Panc1 (cell line): ENCODE measurements around the gene ARHGEF28. TPM values are rescaled to one million over a fixed set of nuclear protein-coding genes. Genes with fewer than 3 reads are reported as not detected.

Experiments
- ATAC-seq: fragments of 200-7000 bp; cut with Tn5 transposase; 2 replicates; pipeline ENCODE4 v1.9.1; 2020; ENCODE audit warnings: mild to moderate bottlenecking, moderate library complexity
- BruUV-seq: library from RNA; stranded (reverse); fragments of 400-500 nt; replicated peaks from 2 replicates; lab custom pipeline; 2021; lab: Mats Ljungman, UMichigan
- CTCF ChIA-PET: fragments of 300-600 bp; sonication (Branson Sonifier 250); formaldehyde crosslinking; loops from one replicate; lab custom pipeline; 2022; ENCODE audit warnings: antibody characterized with exemption; lab: Charles Lee
- POLR2A ChIA-PET: fragments of 300-600 bp; sonication (Branson Sonifier 250); formaldehyde crosslinking; loops from one replicate; lab custom pipeline; 2022; ENCODE audit warnings: antibody characterized with exemption; lab: Charles Lee
- DNase-seq: peaks from one replicate; pipeline ENCODE4 v3.0.0-alpha.2; 2010; ENCODE audit warnings: low read depth, low spot score
- H3K27ac ChIP-seq: 2 replicates; pipeline ENCODE4 v1.5.1; 2011; ENCODE audit warnings: mild to moderate bottlenecking, low read length, inconsistent platforms
- H3K27me3 ChIP-seq: fragments of 200-500 bp; sonication (Bioruptor generic); 2 replicates; pipeline ENCODE4 v1.6.0; 2014; ENCODE audit warnings: low read length, inconsistent platforms; ENCODE audit not compliant: control insufficient read depth, insufficient read depth
- H3K36me3 ChIP-seq: fragments of 200-500 bp; sonication (Bioruptor generic); 2 replicates; pipeline ENCODE4 v1.5.1; 2014; ENCODE audit warnings: inconsistent platforms, mild to moderate bottlenecking, low read length, moderate library complexity; ENCODE audit not compliant: control insufficient read depth, insufficient read depth
- H3K4me1 ChIP-seq: 2 replicates; pipeline ENCODE4 v1.5.1; 2011; ENCODE audit warnings: inconsistent platforms, mild to moderate bottlenecking, low read length, moderate library complexity; ENCODE audit not compliant: control insufficient read depth, insufficient read depth
- H3K4me3 ChIP-seq, 2 experiments: 2 replicates each; pipeline ENCODE4 v1.5.1; 2011 to 2012; ENCODE audit warnings: low read depth in 2 of 2, low read length in 2 of 2, mild to moderate bottlenecking in 2 of 2, inconsistent platforms in 1 of 2, moderate library complexity in 1 of 2
- H3K9me3 ChIP-seq: fragments of 200-500 bp; sonication (Bioruptor generic); 2 replicates; pipeline ENCODE4 v1.5.1; 2014; ENCODE audit warnings: low read depth, mild to moderate bottlenecking, inconsistent platforms, low read length, moderate library complexity; ENCODE audit not compliant: control insufficient read depth, insufficient read depth
- CTCF ChIP-seq: fragments of 450-650 bp; IDR thresholded peaks from 2 replicates; pipeline ENCODE4 v1.5.1; 2017; ENCODE audit warnings: mild to moderate bottlenecking
- POLR2AphosphoS5 ChIP-seq: IDR thresholded peaks from 2 replicates; pipeline ENCODE4 v1.6.1; 2012; ENCODE audit warnings: mild to moderate bottlenecking, low read depth, low read length, moderate library complexity
- SIN3A ChIP-seq: IDR thresholded peaks from 2 replicates; pipeline ENCODE4 v1.6.1; 2012; ENCODE audit warnings: low read depth, mild to moderate bottlenecking, low read length, moderate library complexity, borderline replicate concordance; ENCODE audit not compliant: insufficient read depth
- TCF7L2 ChIP-seq: IDR thresholded peaks from 2 replicates; pipeline ENCODE4 v1.6.1; 2011; ENCODE audit warnings: mild to moderate bottlenecking, low read depth, low read length, inconsistent platforms
- in situ Hi-C: cut with HindIII; loops from 2 replicates; pipeline ENCODE4 v1.10.0; 2016; ENCODE audit warnings: low sequenced_read_pairs, low pct_unique_long_range_greater_than_20kb
- intact Hi-C: fragments of 100-400 bp; cut with micrococcal nuclease; formaldehyde crosslinking; loops from one replicate; pipeline ENCODE4 v1.10.0; 2022; ENCODE audit not compliant: unreplicated experiment
- total RNA-seq: library from RNA; stranded (reverse); gene quantifications from one replicate; pipeline ENCODE4 v1.2.1, GENCODE V29; 2021; ENCODE audit not compliant: unreplicated experiment
- TF ChIP-seq, protein P1 (sequence below), 2 experiments: IDR thresholded peaks; 2 replicates each; pipeline ENCODE4 v1.6.1; 2011 to 2012; ENCODE audit warnings: low read depth in 2 of 2, control low read depth in 1 of 2, low read length in 1 of 2, mild to moderate bottlenecking in 1 of 2, moderate library complexity in 1 of 2; ENCODE audit not compliant: insufficient read depth in 1 of 2

The ARHGEF28 gene
- total RNA-seq, 1 experiment from 2014 or later = 34.8 TPM

- DNase-seq = no peak
- Histone ChIP-seq H3K4me1 (no peaks in the 10 kb centered on the region), H3K36me3 (no peaks in the 10 kb centered on the region), H3K9me3 (no peaks in the 10 kb centered on the region), H3K27ac (no peak overlapping the region), H3K4me3 (no peak overlapping the region), H3K27me3 (no peaks in the 10 kb centered on the region)
- ChIA-PET POLR2A (no interaction called here), CTCF (no interaction called here)
- no TSS peak for BruUV-seq
- ATAC-seq = no peak
- in situ Hi-C loops = no loop called here
- intact Hi-C loops = no loop called here
- TF ChIP-seq TCF7L2 (no peak), SIN3A (no peak), CTCF (no peak), POLR2AphosphoS5 (no peak)
- TF ChIP-seq, protein P1, sequence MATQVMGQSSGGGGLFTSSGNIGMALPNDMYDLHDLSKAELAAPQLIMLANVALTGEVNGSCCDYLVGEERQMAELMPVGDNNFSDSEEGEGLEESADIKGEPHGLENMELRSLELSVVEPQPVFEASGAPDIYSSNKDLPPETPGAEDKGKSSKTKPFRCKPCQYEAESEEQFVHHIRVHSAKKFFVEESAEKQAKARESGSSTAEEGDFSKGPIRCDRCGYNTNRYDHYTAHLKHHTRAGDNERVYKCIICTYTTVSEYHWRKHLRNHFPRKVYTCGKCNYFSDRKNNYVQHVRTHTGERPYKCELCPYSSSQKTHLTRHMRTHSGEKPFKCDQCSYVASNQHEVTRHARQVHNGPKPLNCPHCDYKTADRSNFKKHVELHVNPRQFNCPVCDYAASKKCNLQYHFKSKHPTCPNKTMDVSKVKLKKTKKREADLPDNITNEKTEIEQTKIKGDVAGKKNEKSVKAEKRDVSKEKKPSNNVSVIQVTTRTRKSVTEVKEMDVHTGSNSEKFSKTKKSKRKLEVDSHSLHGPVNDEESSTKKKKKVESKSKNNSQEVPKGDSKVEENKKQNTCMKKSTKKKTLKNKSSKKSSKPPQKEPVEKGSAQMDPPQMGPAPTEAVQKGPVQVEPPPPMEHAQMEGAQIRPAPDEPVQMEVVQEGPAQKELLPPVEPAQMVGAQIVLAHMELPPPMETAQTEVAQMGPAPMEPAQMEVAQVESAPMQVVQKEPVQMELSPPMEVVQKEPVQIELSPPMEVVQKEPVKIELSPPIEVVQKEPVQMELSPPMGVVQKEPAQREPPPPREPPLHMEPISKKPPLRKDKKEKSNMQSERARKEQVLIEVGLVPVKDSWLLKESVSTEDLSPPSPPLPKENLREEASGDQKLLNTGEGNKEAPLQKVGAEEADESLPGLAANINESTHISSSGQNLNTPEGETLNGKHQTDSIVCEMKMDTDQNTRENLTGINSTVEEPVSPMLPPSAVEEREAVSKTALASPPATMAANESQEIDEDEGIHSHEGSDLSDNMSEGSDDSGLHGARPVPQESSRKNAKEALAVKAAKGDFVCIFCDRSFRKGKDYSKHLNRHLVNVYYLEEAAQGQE (IDR thresholded peaks at IDR 0.05; ENCODE audit: insufficient read depth in 1 of 2, low read depth in 2 of 2, low read length in 1 of 2) = no peak
Measured at GRCh38 chr5:73973135-73973534, 347.1 kb downstream of the ARHGEF28 start.

GRCh38 chr5:73974871-73975360 is 348.9 kb downstream of the ARHGEF28 start:
- DNase-seq = no peak

More at GRCh38 chr5:73974871-73975360, 348.9 kb downstream of the ARHGEF28 start:
- Histone ChIP-seq H3K4me1 (no peaks in the 10 kb centered on the region), H3K27ac (no peak overlapping the region), H3K27me3 (no peaks in the 10 kb centered on the region), H3K36me3 (no peaks in the 10 kb centered on the region), H3K4me3 (no peak overlapping the region), H3K9me3 (no peaks in the 10 kb centered on the region)
- intact Hi-C loops (no loop called here), in situ Hi-C loops (no loop called here)
- TF ChIP-seq CTCF (no peak), TCF7L2 (no peak)
- TF ChIP-seq, protein P1 (IDR thresholded peaks at IDR 0.05; ENCODE audit: insufficient read depth in 1 of 2, low read depth in 2 of 2, low read length in 1 of 2) = no peak
- BruUV-seq = no TSS peak
- POLR2A ChIA-PET = no interaction called here
- ATAC-seq = no peak
- CTCF ChIA-PET = no interaction called here
